HepG2 (cell line): Measurements from ENCODE around the gene HOXB6.

Experiments used
- GABPA ChIP-seq, 2 experiments: IDR thresholded peaks; 2 replicates each; pipeline ENCODE4 v1.6.1; 2011 to 2016; ENCODE audit warnings: low read depth in 2 of 2, low read length in 1 of 2, missing biosample characterization in 1 of 2, missing genetic modification characterization in 1 of 2
- HDAC2 ChIP-seq: sonication (generic); formaldehyde crosslinking; IDR thresholded peaks from 2 replicates; pipeline ENCODE4 v1.4.0; 2020; ENCODE audit warnings: missing genetic modification reagents
- MAFF ChIP-seq: IDR thresholded peaks from 2 replicates; pipeline ENCODE4 v1.6.1; 2011; ENCODE audit warnings: low read depth, low read length, improper control_type of control experiment
- ONECUT2 ChIP-seq: sonication (generic); formaldehyde crosslinking; IDR thresholded peaks from 2 replicates; pipeline ENCODE4 v1.4.0; 2020; ENCODE audit warnings: missing genetic modification reagents
- STAG1 ChIP-seq: sonication (generic); formaldehyde crosslinking; IDR thresholded peaks from 2 replicates; pipeline ENCODE4 v1.4.0; 2020; ENCODE audit warnings: missing genetic modification reagents
- ZNF441 ChIP-seq: sonication (generic); formaldehyde crosslinking; IDR thresholded peaks from 2 replicates; pipeline ENCODE4 v1.7.0; 2021; ENCODE audit warnings: missing genetic modification reagents, borderline replicate concordance
- ZNF672 ChIP-seq: sonication (generic); formaldehyde crosslinking; IDR thresholded peaks from 2 replicates; pipeline ENCODE4 v1.8.1; 2022; ENCODE audit warnings: missing genetic modification reagents
- TF ChIP-seq, protein P1 (sequence below): sonication (generic); formaldehyde crosslinking; IDR thresholded peaks from 2 replicates; pipeline ENCODE4 v1.5.0; 2020; ENCODE audit warnings: mild to moderate bottlenecking, missing genetic modification reagents, moderate library complexity

DNA sequence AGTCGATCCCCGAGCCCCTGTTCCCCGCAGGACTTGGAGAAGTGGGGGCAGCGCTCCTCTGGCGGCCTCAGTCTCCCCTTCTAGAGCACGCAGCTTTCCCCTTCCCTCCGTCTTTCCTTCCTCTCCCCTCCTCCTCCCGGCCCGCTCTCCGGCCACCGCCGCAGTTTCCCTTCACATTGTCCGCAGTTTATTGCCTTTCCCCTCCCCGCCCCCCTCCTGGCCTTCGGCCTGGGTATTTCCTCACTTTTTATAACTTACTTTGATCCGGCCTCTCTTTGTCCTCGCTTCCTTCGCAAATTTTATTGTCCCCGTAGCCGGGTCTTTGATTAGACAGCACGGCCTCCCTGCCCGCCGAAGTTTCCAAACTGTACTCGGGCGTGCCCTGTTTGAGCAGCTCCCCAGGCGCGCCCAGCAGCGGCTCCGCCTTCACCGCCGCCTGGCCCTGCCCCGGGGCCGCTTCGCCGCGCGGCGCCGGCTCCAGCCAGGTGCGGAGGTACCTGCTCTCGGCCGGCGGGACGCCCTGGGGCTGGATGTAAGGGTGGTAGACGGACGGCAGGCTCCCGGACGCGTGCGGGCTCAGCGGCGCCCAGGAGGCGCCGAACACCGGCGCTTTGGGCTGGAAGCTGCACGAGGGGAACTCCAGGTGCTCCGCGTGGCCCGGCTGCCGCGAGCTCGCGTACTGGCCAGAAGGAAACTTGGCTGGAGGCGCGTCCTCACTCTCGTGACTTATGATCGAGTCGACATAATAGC lies 20.9 kb upstream of the HOXB6 start:
- TF ChIP-seq STAG1 (CRISPR knock-in tag) (no peak), GABPA (IDR thresholded peaks at IDR 0.05; ENCODE audit: low read depth, low read length) (no peak), GABPA (CRISPR knock-in tag; IDR thresholded peaks at IDR 0.05; ENCODE audit: low read depth) (no peak), HDAC2 (CRISPR knock-in tag) (no peak), MAFF (no peak), ZNF672 (CRISPR knock-in tag) (no peak), ONECUT2 (CRISPR knock-in tag) (no peak), ZNF441 (no peak)
- TF ChIP-seq, protein P1, sequence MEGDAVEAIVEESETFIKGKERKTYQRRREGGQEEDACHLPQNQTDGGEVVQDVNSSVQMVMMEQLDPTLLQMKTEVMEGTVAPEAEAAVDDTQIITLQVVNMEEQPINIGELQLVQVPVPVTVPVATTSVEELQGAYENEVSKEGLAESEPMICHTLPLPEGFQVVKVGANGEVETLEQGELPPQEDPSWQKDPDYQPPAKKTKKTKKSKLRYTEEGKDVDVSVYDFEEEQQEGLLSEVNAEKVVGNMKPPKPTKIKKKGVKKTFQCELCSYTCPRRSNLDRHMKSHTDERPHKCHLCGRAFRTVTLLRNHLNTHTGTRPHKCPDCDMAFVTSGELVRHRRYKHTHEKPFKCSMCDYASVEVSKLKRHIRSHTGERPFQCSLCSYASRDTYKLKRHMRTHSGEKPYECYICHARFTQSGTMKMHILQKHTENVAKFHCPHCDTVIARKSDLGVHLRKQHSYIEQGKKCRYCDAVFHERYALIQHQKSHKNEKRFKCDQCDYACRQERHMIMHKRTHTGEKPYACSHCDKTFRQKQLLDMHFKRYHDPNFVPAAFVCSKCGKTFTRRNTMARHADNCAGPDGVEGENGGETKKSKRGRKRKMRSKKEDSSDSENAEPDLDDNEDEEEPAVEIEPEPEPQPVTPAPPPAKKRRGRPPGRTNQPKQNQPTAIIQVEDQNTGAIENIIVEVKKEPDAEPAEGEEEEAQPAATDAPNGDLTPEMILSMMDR (CRISPR knock-in tag) = no peak
